Measurements from ENCODE around the gene PCDHB12. TPM values are rescaled to one million over a fixed set of nuclear protein-coding genes. Genes with fewer than 3 reads are reported as not detected.
"Not testable (repeated sequence)": the region's sequence is repeated elsewhere in the genome, so short reads cannot be mapped to it uniquely, and the experiment has no call there.

Gene PCDHB12
- total and polyA plus RNA-seq, 9 of the 15 experiments (the other 6 are each of a cell fraction or from before 2014, with no cell fraction given) = not detected

DNA sequence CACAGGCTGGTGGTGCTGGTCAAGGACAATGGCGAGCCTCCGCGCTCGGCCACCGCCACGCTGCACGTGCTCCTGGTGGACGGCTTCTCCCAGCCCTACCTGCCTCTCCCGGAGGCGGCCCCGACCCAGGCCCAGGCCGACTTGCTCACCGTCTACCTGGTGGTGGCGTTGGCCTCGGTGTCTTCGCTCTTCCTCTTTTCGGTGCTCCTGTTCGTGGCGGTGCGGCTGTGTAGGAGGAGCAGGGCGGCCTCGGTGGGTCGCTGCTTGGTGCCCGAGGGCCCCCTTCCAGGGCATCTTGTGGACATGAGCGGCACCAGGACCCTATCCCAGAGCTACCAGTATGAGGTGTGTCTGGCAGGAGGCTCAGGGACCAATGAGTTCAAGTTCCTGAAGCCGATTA, 7.5 kb downstream of the PCDHB12 start:
- H3K9me3 ChIP-seq (replicated peaks; ENCODE audit: control insufficient read depth, insufficient read depth, low read depth, low read length); H2AFZ ChIP-seq (ENCODE audit: low read depth, low read length); BruUV-seq (replicated peaks); FAIRE-seq; H4K20me1 ChIP-seq (replicated peaks; ENCODE audit: control insufficient read depth, insufficient read depth, low read length); H3K9me1 ChIP-seq (ENCODE audit: control insufficient read depth, insufficient read depth, low read length); ATAC-seq; H3K27ac ChIP-seq (ENCODE audit: extremely low read depth, low read depth, low read length); H3K9ac ChIP-seq (ENCODE audit: insufficient read depth in 1 of 2, low read depth in 2 of 2, low read length in 2 of 2); CTCF ChIA-PET (ENCODE audit: low intra/inter-chr PET ratio); H3K79me2 ChIP-seq (ENCODE audit: control insufficient read depth, insufficient read depth, low read length); H3K4me2 ChIP-seq (ENCODE audit: insufficient read depth, low read length); DNase-seq (ENCODE audit: extremely low read depth in 1 of 4, low spot score in 3 of 4); H3K4me3 ChIP-seq; POLR2A ChIA-PET; H3K27me3 ChIP-seq (ENCODE audit: control insufficient read depth in 2 of 2, insufficient read depth in 2 of 2, low read length in 2 of 2); H3K4me1 ChIP-seq (replicated peaks in 1 of 2; ENCODE audit: control insufficient read depth in 2 of 2, insufficient read depth in 2 of 2, low read length in 2 of 2); H3K36me3 ChIP-seq (ENCODE audit: control insufficient read depth, insufficient read depth, low read length): not testable (repeated sequence)
- in situ Hi-C loops (cut with MboI) (loop anchor here (25.0 kb wide), 1 partner anchor 921 kb away; no protein-coding TSS in a partner anchor), intact Hi-C loops (cut with micrococcal nuclease) (loop anchor here (10.0 kb wide), 1 partner anchor 109 kb away; the partner anchor contains the start of gene TAF7)
- WGBS (ENCODE audit: insufficient coverage, low coverage, missing lambda C conversion rate) = 4% methylated on average over 11 of the region's 26 CpGs

DNA sequence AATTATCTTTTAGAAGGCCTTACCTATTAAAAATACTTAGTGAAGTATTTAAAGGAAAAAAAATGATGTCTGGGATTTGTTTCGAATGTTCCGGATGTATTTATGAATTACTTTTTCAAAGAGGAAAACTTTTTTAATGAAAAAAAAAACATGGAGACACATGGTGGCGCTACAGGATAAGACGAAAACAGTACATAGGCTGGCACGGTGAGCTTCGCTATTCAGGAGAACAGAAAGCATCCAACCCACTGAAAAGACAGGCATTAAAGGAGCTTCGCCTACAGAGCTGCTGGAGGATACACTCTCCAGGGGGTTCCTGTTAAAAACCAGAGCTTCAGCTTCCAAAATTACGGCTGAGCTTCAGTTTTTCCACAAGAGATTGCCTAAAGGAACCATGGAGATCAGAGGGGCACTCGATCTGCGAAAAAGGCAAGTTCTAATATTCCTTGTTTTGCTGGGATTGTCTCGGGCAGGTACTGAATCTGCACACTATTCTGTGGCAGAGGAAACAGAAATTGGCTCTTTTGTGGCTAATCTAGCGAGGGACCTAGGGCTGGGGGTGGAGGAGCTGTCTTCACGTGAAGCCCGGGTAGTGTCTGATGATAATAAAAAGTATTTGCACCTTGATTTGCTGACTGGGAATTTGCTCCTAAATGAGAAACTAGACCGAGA, 14.7 kb downstream of the PCDHB12 start, which contains the start of gene PCDHB14:
TSS of gene PCDHB14 (plus strand) at position 232 of the 672 bp plus-strand sequence. CDS start at position 395, 163 bp downstream.
- Histone ChIP-seq H4K20me1 (replicated peaks; ENCODE audit: control insufficient read depth, insufficient read depth, low read length) (no peaks in the 10 kb centered on the region), H3K9me1 (ENCODE audit: control insufficient read depth, insufficient read depth, low read length) (no peaks in the 10 kb centered on the region), H3K27ac (ENCODE audit: extremely low read depth, low read depth, low read length) (no peak within 1 kb of the TSS), H3K9me3 (replicated peaks; ENCODE audit: control insufficient read depth, insufficient read depth, low read depth, low read length) (no peaks in the 10 kb centered on the region), H2AFZ (ENCODE audit: low read depth, low read length) (peak within 1 kb of the TSS; percentile 35; the same call in 1 of the 2 replicates), H3K36me3 (ENCODE audit: control insufficient read depth, insufficient read depth, low read length) (no peaks in the 10 kb centered on the region), H3K4me1 (replicated peaks in 1 of 2; ENCODE audit: control insufficient read depth in 2 of 2, insufficient read depth in 2 of 2, low read length in 2 of 2) (no peaks in the 10 kb centered on the region), H3K27me3 (ENCODE audit: control insufficient read depth in 2 of 2, insufficient read depth in 2 of 2, low read length in 2 of 2) (peaks cover 0 to 6% of the 10 kb centered on the region in 2 experiments; a peak in 2 of 5 replicates), H3K9ac (ENCODE audit: insufficient read depth in 1 of 2, low read depth in 2 of 2, low read length in 2 of 2) (no peak within 1 kb of the TSS), H3K4me2 (ENCODE audit: insufficient read depth, low read length) (no peak within 1 kb of the TSS; the same call in 1 of the 2 replicates), H3K79me2 (ENCODE audit: control insufficient read depth, insufficient read depth, low read length) (no peaks in the 10 kb centered on the region), H3K4me3 (no peak within 1 kb of the TSS)
- ATAC-seq (peak; percentile 77), DNase-seq (ENCODE audit: extremely low read depth in 1 of 4, low spot score in 3 of 4) (peak in 3 of 4 experiments; percentile 8 to 30 (median 18)), FAIRE-seq (peak; percentile 77)
- no peak for TF ChIP-seq ZNF57 (CRISPR knock-in tag; IDR thresholded peaks at IDR 0.05)
- TF ChIP-seq FOXM1 (IDR thresholded peaks at IDR 0.05; ENCODE audit: low read depth) = no peak
- no peak for TF ChIP-seq FOXM1 (CRISPR knock-in tag; IDR thresholded peaks at IDR 0.05; ENCODE audit: low read depth)
- no peak for TF ChIP-seq SAP30 (IDR thresholded peaks at IDR 0.05; ENCODE audit: borderline replicate concordance, insufficient read depth, low read depth, low read length, poor library complexity, severe bottlenecking)
- TF ChIP-seq EWSR1 (IDR thresholded peaks at IDR 0.05; ENCODE audit: borderline replicate concordance, low read depth, partially characterized antibody) = no peak
- TF ChIP-seq, protein P1, sequence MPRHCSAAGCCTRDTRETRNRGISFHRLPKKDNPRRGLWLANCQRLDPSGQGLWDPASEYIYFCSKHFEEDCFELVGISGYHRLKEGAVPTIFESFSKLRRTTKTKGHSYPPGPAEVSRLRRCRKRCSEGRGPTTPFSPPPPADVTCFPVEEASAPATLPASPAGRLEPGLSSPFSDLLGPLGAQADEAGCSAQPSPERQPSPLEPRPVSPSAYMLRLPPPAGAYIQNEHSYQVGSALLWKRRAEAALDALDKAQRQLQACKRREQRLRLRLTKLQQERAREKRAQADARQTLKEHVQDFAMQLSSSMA (CRISPR knock-in tag; IDR thresholded peaks at IDR 0.05) = no peak
- TF ChIP-seq, protein P2, sequence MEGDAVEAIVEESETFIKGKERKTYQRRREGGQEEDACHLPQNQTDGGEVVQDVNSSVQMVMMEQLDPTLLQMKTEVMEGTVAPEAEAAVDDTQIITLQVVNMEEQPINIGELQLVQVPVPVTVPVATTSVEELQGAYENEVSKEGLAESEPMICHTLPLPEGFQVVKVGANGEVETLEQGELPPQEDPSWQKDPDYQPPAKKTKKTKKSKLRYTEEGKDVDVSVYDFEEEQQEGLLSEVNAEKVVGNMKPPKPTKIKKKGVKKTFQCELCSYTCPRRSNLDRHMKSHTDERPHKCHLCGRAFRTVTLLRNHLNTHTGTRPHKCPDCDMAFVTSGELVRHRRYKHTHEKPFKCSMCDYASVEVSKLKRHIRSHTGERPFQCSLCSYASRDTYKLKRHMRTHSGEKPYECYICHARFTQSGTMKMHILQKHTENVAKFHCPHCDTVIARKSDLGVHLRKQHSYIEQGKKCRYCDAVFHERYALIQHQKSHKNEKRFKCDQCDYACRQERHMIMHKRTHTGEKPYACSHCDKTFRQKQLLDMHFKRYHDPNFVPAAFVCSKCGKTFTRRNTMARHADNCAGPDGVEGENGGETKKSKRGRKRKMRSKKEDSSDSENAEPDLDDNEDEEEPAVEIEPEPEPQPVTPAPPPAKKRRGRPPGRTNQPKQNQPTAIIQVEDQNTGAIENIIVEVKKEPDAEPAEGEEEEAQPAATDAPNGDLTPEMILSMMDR (IDR thresholded peaks at IDR 0.05 in 2 of 3, conservative IDR thresholded peaks at IDR 0.05 in 1 of 3; ENCODE audit: insufficient read depth in 2 of 3, low read depth in 1 of 3, low read length in 3 of 3) = peak; percentile 34 to 64 (median 52); a peak in 5 of 6 replicates
- TF ChIP-seq FUS (optimal IDR thresholded peaks at IDR 0.05; ENCODE audit: low read depth, low read length) = no peak
- WGBS (ENCODE audit: insufficient coverage, low coverage, missing lambda C conversion rate) = under 1% methylated on average over 15 of the region's 15 CpGs
- no TSS peak for BruUV-seq (replicated peaks)
- in situ Hi-C loops (cut with MboI) = loop anchor here (25.0 kb wide), 1 partner anchor 914 kb away; no protein-coding TSS in a partner anchor
- CTCF ChIA-PET (ENCODE audit: low intra/inter-chr PET ratio) = interaction anchor here (0.7 to 1.2 kb wide), 3 partner anchors 115 to 842 kb away, joined by 3 to 6 read pairs (median 3); partner anchors contain the start of gene PCDHGA2
- POLR2A ChIA-PET = interaction anchor here (1.2 to 1.3 kb wide), 2 partner anchors 9 to 341 kb away, joined by 3 to 4 read pairs; no protein-coding TSS in a partner anchor
- intact Hi-C loops (cut with micrococcal nuclease) = loop anchor here (1.0 kb wide), 1 partner anchor 341 kb away; no protein-coding TSS in a partner anchor
